Gastrocnemius medialis (tissue), 4 donors: ENCODE data around the gene FBXW11.

Source experiments
- CTCF ChIP-seq, 5 experiments: fragments of 450-650 bp in 3 of 5; fragments of 200-600 bp in 2 of 5; sonication (generic) in 2 of 5; IDR thresholded peaks in 4 of 5; conservative IDR thresholded peaks in 1 of 5; 1 replicate in 4 of 5; 2 replicates in 1 of 5; pipeline ENCODE4 v1.5.1; 2016 to 2019; ENCODE audit warnings: antibody characterized with exemption in 5 of 5, mild to moderate bottlenecking in 3 of 5, moderate library complexity in 3 of 5
- POLR2A ChIP-seq, 2 donors: fragments of 450-650 bp; IDR thresholded peaks; one replicate each; pipeline ENCODE4 v1.6.1; 2017; ENCODE audit warnings: antibody characterized with exemption in 2 of 2, mild to moderate bottlenecking in 2 of 2, moderate library complexity in 2 of 2

- no peak for TF ChIP-seq CTCF (IDR thresholded peaks at IDR 0.05 in 4 of 5, conservative IDR thresholded peaks at IDR 0.05 in 1 of 5)
- TF ChIP-seq POLR2A (IDR thresholded peaks at IDR 0.05): no peak
Observed at GRCh38 chr5:171913987-171914273, 92.5 kb downstream of the FBXW11 start.
